IMR-90 (cell line): ENCODE measurements around the gene COX10. TPM values are rescaled to one million over a fixed set of nuclear protein-coding genes. Genes with fewer than 3 reads are reported as not detected.
A peak's percentile ranks its signal among the peaks of the same experiment; 100 is the strongest.

ENCODE experiments used
- ATAC-seq: fragments of 200-7000 bp; cut with Tn5 transposase; 2 replicates; pipeline ENCODE4 v1.9.1; 2020; ENCODE audit warnings: low read depth, mild to moderate bottlenecking, moderate library complexity
- BruUV-seq: library from RNA; stranded (reverse); fragments of 400-500 nt; replicated peaks from 2 replicates; lab custom pipeline; 2021; lab: Mats Ljungman, UMichigan
- CTCF ChIA-PET: fragments of 300-600 bp; formaldehyde crosslinking; extraction: SDS; loops from one replicate; lab custom pipeline; 2021; ENCODE audit warnings: antibody characterized with exemption; lab: Yijun Ruan, JAX
- POLR2A ChIA-PET: fragments of 300-600 bp; sonication (Branson Sonifier 250); formaldehyde crosslinking; loops from one replicate; lab custom pipeline; 2022; ENCODE audit warnings: antibody characterized with exemption; ENCODE audit not compliant: unreplicated experiment; lab: Charles Lee
- DNase-seq: peaks from one replicate; pipeline ENCODE4 v3.0.0; 2013
- H2AFZ ChIP-seq: replicated peaks from 2 replicates; pipeline ENCODE3; 2013; ENCODE audit warnings: low read length, mild to moderate bottlenecking; ENCODE audit not compliant: poor library complexity
- H2AK5ac ChIP-seq: 2 replicates; pipeline ENCODE4 v1.6.1; 2013; ENCODE audit warnings: low read depth, low read length, inconsistent platforms
- H2AK9ac ChIP-seq: replicated peaks from 2 replicates; pipeline ENCODE3; 2013; ENCODE audit warnings: mild to moderate bottlenecking, low read depth, low read length, moderate library complexity; ENCODE audit not compliant: poor library complexity
- H2BK120ac ChIP-seq: 2 replicates; pipeline ENCODE4 v1.6.1; 2013; ENCODE audit warnings: low read depth, low read length, inconsistent platforms
- H2BK15ac ChIP-seq: 3 replicates; pipeline ENCODE4 v1.6.1; 2013; ENCODE audit warnings: low read depth, low read length, inconsistent platforms
- H2BK20ac ChIP-seq: 2 replicates; pipeline ENCODE4 v1.6.1; 2013; ENCODE audit warnings: low read depth, mild to moderate bottlenecking, inconsistent platforms, low read length, moderate library complexity
- H2BK5ac ChIP-seq: 2 replicates; pipeline ENCODE4 v1.6.1; 2013; ENCODE audit warnings: mild to moderate bottlenecking, low read depth, low read length, inconsistent platforms; ENCODE audit not compliant: poor library complexity, severe bottlenecking
- H3K14ac ChIP-seq: replicated peaks from 2 replicates; pipeline ENCODE4 v1.6.1; 2013; ENCODE audit warnings: low read depth, low read length, inconsistent platforms
- H3K18ac ChIP-seq: 2 replicates; pipeline ENCODE4 v1.6.1; 2013; ENCODE audit warnings: low read depth, low read length, control low read depth
- H3K23ac ChIP-seq: 2 replicates; pipeline ENCODE4 v1.6.1; 2013; ENCODE audit warnings: low read depth, low read length, inconsistent platforms
- H3K27ac ChIP-seq: 2 replicates; pipeline ENCODE4 v1.5.1; 2013; ENCODE audit warnings: mild to moderate bottlenecking, control low read depth, low read length; ENCODE audit not compliant: insufficient read depth
- H3K27me3 ChIP-seq: 2 replicates; pipeline ENCODE4 v1.6.1; 2013; ENCODE audit warnings: low read length; ENCODE audit not compliant: control insufficient read depth, insufficient read depth
- H3K36me3 ChIP-seq: 2 replicates; pipeline ENCODE4 v1.6.1; 2013; ENCODE audit warnings: low read length, mixed read lengths; ENCODE audit not compliant: control insufficient read depth, insufficient read depth
- H3K4ac ChIP-seq: 2 replicates; pipeline ENCODE4 v1.6.1; 2013; ENCODE audit warnings: low read depth, low read length, inconsistent platforms
- H3K4me1 ChIP-seq: 2 replicates; pipeline ENCODE4 v1.6.1; 2013; ENCODE audit warnings: low read length, mixed read lengths; ENCODE audit not compliant: control insufficient read depth, insufficient read depth
- H3K4me2 ChIP-seq: 2 replicates; pipeline ENCODE4 v1.6.1; 2013; ENCODE audit warnings: low read depth, mild to moderate bottlenecking, control low read depth, low read length, moderate library complexity
- H3K4me3 ChIP-seq: 2 replicates; pipeline ENCODE4 v1.5.1; 2013; ENCODE audit warnings: low read depth, mild to moderate bottlenecking, control low read depth, low read length, moderate library complexity; ENCODE audit not compliant: insufficient read depth
- H3K56ac ChIP-seq: 2 replicates; pipeline ENCODE4 v1.6.1; 2013; ENCODE audit warnings: low read length, inconsistent platforms; ENCODE audit not compliant: insufficient read depth; ENCODE audit errors: extremely low read depth
- H3K79me1 ChIP-seq, 2 experiments: 2 replicates each; pipeline ENCODE4 v1.6.1; 2013; ENCODE audit warnings: low read length in 2 of 2, inconsistent platforms in 1 of 2, low read depth in 1 of 2
- H3K9ac ChIP-seq: 2 replicates; pipeline ENCODE4 v1.6.1; 2013; ENCODE audit warnings: low read depth, low read length, control low read depth
- H3K9me1 ChIP-seq: 2 replicates; pipeline ENCODE4 v1.6.1; 2013; ENCODE audit warnings: low read length, inconsistent platforms; ENCODE audit not compliant: insufficient read depth
- H3K9me3 ChIP-seq: 2 replicates; pipeline ENCODE4 v1.6.1; 2013; ENCODE audit warnings: low read length; ENCODE audit not compliant: control insufficient read depth, insufficient read depth
- H4K20me1 ChIP-seq: 2 replicates; pipeline ENCODE4 v1.6.1; 2013; ENCODE audit warnings: low read length, inconsistent platforms; ENCODE audit not compliant: insufficient read depth
- H4K5ac ChIP-seq: 2 replicates; pipeline ENCODE4 v1.6.1; 2013; ENCODE audit warnings: mild to moderate bottlenecking, low read depth, low read length, control low read depth
- H4K8ac ChIP-seq, 2 experiments: 2 replicates each; pipeline ENCODE4 v1.6.1; 2013; ENCODE audit warnings: low read depth in 2 of 2, low read length in 2 of 2, control low read depth in 1 of 2, inconsistent platforms in 1 of 2
- H4K91ac ChIP-seq: 2 replicates; pipeline ENCODE4 v1.6.1; 2013; ENCODE audit warnings: low read depth, low read length, inconsistent platforms; ENCODE audit not compliant: insufficient read depth
- BHLHE40 ChIP-seq: fragments of 150-350 bp; IDR thresholded peaks from 2 replicates; pipeline ENCODE4 v1.6.1; 2016; ENCODE audit warnings: mild to moderate bottlenecking, low read depth, low read length
- CEBPB ChIP-seq: IDR thresholded peaks from 2 replicates; pipeline ENCODE4 v1.6.1; 2012; ENCODE audit warnings: low read depth, low read length, improper control_type of control experiment
- FOS ChIP-seq: fragments of 150-350 bp; IDR thresholded peaks from 2 replicates; pipeline ENCODE4 v1.6.1; 2016; ENCODE audit warnings: low read depth, low read length
- MAFK ChIP-seq: IDR thresholded peaks from 2 replicates; pipeline ENCODE4 v1.6.1; 2012; ENCODE audit warnings: low read depth, low read length, improper control_type of control experiment
- USF2 ChIP-seq: fragments of 150-350 bp; IDR thresholded peaks from 2 replicates; pipeline ENCODE4 v1.6.1; 2017; ENCODE audit warnings: mild to moderate bottlenecking, antibody characterized with exemption, low read length, low read depth
- WGBS, 2 experiments: methylation state at CpG; one replicate each; pipeline versions ENCODE4 v1.1.5 to v1.1.7; 2013; ENCODE audit warnings: missing lambda C conversion rate in 2 of 2; ENCODE audit not compliant: insufficient read length in 1 of 2; ENCODE audit errors: extremely low coverage in 2 of 2; 5-methylcytosine and 5-hydroxymethylcytosine counted together
- dilution Hi-C: fragments of 300-500 bp; cut with HindIII; formaldehyde crosslinking; loops from one replicate; pipeline ENCODE4 v1.14.3; 2018; ENCODE audit warnings: low sequenced_read_pairs; ENCODE audit not compliant: unreplicated experiment
- in situ Hi-C: fragments of 300-500 bp; cut with MboI; formaldehyde crosslinking; loops from 3 replicates; pipeline ENCODE4 v1.14.3; 2019; ENCODE audit warnings: low sequenced_read_pairs, inconsistent platforms, mixed read lengths
- intact Hi-C: fragments of 100-400 bp; cut with micrococcal nuclease; formaldehyde crosslinking; loops from 2 replicates; pipeline ENCODE4 v1.10.0; 2022
- polyA plus RNA-seq, 3 experiments: library from polyadenylated mRNA; depleted of rRNA; stranded (reverse); fragments of >200 nt; gene quantifications; 2 replicates each; pipeline ENCODE4 v1.2.3, GENCODE V29; 2012; ENCODE audit warnings: low replicate concordance in 1 of 3
- total RNA-seq: library from RNA; depleted of rRNA; stranded (reverse); fragments of >200 nt; gene quantifications from 2 replicates; pipeline ENCODE4 v1.2.3, GENCODE V29; 2012

COX10 gene
- total and polyA plus RNA-seq, 2 of the 4 experiments (the other 2 are of a cell fraction) = 15.4 to 16.1 TPM

- CTCF ChIA-PET = interaction anchor here (0.5 kb wide), 1 partner anchor 968 kb away, joined by 3 read pairs; no protein-coding TSS in a partner anchor
- Histone ChIP-seq H2BK15ac (no peak overlapping the region), H4K91ac (no peak overlapping the region), H3K9me1 (peaks cover 6% of the 10 kb centered on the region; the same call in 1 of the 2 replicates), H2AFZ (no peak overlapping the region), H2BK20ac (no peak overlapping the region), H2AK9ac (no peak overlapping the region), H3K18ac (no peak overlapping the region), H2BK120ac (no peak overlapping the region), H3K56ac (no peak overlapping the region), H2BK5ac (no peak overlapping the region), H4K20me1 (no peaks in the 10 kb centered on the region), H4K8ac (no peak overlapping the region), H3K27me3 (no peaks in the 10 kb centered on the region), H3K4me1 (no peaks in the 10 kb centered on the region), H3K4ac (no peak overlapping the region), H3K79me1 (no peaks in the 10 kb centered on the region; a peak in 1 of 4 replicates), H3K9ac (no peak overlapping the region), H3K14ac (no peak overlapping the region), H3K23ac (no peak overlapping the region), H3K4me3 (no peak overlapping the region), H3K4me2 (no peak overlapping the region), H3K27ac (no peak overlapping the region), H3K9me3 (peaks cover 4% of the 10 kb centered on the region; the same call in 1 of the 2 replicates), H3K36me3 (peaks cover 8% of the 10 kb centered on the region), H2AK5ac (no peak overlapping the region), H4K5ac (no peak overlapping the region)
- intact Hi-C loops = no loop called here
- ATAC-seq = no peak
- WGBS, 2 experiments = no CpG with 5 or more reads among the region's 3 CpGs
- BruUV-seq = no TSS peak
- in situ Hi-C loops = no loop called here
- dilution Hi-C loops = no loop called here
- TF ChIP-seq FOS = no peak
- TF ChIP-seq USF2 = no peak
- peak; percentile 55 for TF ChIP-seq CEBPB
- no peak for TF ChIP-seq BHLHE40
- TF ChIP-seq MAFK = no peak
- POLR2A ChIA-PET = no interaction called here
- peak; percentile 17 for DNase-seq
Measured at GRCh38 chr17:14209215-14209614, 139.9 kb downstream of the COX10 start.
